GM12865 (cell line): ENCODE measurements around the gene SSC4D.
"Not testable (repeated sequence)": the region's sequence is repeated elsewhere in the genome, so short reads cannot be mapped to it uniquely, and the experiment has no call there.

Experiments
- DNase-seq: peaks from one replicate; pipeline ENCODE4 v3.0.0; 2010; ENCODE audit warnings: low read depth
- H3K4me3 ChIP-seq: 2 replicates; pipeline ENCODE4 v1.5.1; 2011; ENCODE audit warnings: mild to moderate bottlenecking, low read depth, low read length, control low read depth
- TF ChIP-seq, protein P1 (sequence below): IDR thresholded peaks from 2 replicates; pipeline ENCODE4 v1.5.1; 2011; ENCODE audit warnings: low read length, control low read depth, low read depth, inconsistent platforms; ENCODE audit not compliant: insufficient read depth; ENCODE audit errors: missing control alignments

The SSC4D gene

DNA sequence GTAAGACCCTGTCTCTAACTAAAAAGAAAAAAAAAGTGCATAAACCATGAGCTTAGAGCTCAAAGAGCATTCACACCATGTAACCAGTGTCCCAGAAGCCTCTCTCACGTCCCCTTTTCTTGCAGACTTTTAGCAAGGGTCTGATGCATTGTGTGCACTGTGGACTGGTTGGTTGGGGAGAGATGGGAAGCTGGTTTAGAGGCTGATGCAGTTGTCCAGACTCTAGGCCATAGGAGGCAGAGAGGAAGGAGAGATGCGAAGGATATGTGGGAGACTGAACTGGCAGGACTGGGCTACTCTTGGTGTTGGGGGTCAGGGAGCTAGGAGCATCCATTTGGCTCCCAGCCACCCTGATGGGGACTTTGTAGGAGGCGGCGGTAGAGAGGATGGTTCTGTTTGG, 1.8 kb downstream of the SSC4D start:
- H3K4me3 ChIP-seq: no peak overlapping the region
- no peak for DNase-seq
- TF ChIP-seq, protein P1, sequence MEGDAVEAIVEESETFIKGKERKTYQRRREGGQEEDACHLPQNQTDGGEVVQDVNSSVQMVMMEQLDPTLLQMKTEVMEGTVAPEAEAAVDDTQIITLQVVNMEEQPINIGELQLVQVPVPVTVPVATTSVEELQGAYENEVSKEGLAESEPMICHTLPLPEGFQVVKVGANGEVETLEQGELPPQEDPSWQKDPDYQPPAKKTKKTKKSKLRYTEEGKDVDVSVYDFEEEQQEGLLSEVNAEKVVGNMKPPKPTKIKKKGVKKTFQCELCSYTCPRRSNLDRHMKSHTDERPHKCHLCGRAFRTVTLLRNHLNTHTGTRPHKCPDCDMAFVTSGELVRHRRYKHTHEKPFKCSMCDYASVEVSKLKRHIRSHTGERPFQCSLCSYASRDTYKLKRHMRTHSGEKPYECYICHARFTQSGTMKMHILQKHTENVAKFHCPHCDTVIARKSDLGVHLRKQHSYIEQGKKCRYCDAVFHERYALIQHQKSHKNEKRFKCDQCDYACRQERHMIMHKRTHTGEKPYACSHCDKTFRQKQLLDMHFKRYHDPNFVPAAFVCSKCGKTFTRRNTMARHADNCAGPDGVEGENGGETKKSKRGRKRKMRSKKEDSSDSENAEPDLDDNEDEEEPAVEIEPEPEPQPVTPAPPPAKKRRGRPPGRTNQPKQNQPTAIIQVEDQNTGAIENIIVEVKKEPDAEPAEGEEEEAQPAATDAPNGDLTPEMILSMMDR: no peak

GRCh38 chr7:76405738-76406137, 3.8 kb downstream of the SSC4D start:
- DNase-seq: no peak
- TF ChIP-seq, protein P1: no peak
- H3K4me3 ChIP-seq: no peak overlapping the region

- no peak for DNase-seq
- TF ChIP-seq, protein P1: no peak
- H3K4me3 ChIP-seq: no peak overlapping the region
These were observed 5.6 kb downstream of the SSC4D start for GRCh38 chr7:76403780-76404494.

DNA sequence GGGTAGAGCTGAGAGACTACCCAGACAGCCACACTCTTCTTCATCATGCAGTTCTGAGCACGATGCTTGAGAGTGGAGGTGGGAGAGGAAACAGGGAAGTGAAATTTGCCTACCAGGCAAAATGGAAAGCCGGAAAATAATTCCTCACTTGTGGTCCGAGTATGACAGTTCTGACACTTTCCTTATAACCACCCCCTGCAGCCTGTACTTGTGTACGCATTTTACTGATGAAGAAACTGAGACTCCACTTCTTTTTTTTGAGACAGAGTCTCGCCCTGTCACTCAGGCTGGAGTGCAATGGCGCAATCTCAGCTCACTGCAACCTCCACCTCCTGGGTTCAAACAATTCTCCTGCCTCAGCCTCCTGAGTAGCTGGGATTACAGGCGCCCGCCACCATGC, 6.4 kb downstream of the SSC4D start:
- not testable (repeated sequence) for H3K4me3 ChIP-seq
- peak; percentile 46 for DNase-seq

- TF ChIP-seq, protein P1: no peak
- DNase-seq: no peak
- H3K4me3 ChIP-seq: no peak overlapping the region
These were observed 9.2 kb downstream of the SSC4D start for GRCh38 chr7:76400248-76400647.

- peak; percentile 59 for DNase-seq
- TF ChIP-seq, protein P1: no peak
- H3K4me3 ChIP-seq: peak overlapping the region; percentile 34; the same call in 1 of the 2 replicates
These were observed 11.9 kb downstream of the SSC4D start for GRCh38 chr7:76397409-76398183.

GRCh38 chr7:76396864-76397263, 12.6 kb downstream of the SSC4D start:
- no peak for DNase-seq
- TF ChIP-seq, protein P1: no peak
- no peak overlapping the region for H3K4me3 ChIP-seq
